ENCODE results near the gene TMEM175. TPM values are rescaled to one million over a fixed set of nuclear protein-coding genes. Genes with fewer than 3 reads are reported as not detected.

Gene TMEM175
- polyA plus RNA-seq, 1 of the 3 experiments (the other 2 are of a cell fraction) = 54.2 TPM

- TF ChIP-seq PBX3 (IDR thresholded peaks at IDR 0.05) = no peak
- TF ChIP-seq GATA2 (CRISPR knock-in tag; IDR thresholded peaks at IDR 0.05) = no peak
- peak; percentile 90 for TF ChIP-seq USF1 (IDR thresholded peaks at IDR 0.05; ENCODE audit: borderline replicate concordance, low read depth)
- 0 out of 2 replicates have a peak, but pooled peaks have one; percentile 33 for TF ChIP-seq TAF1 (IDR thresholded peaks at IDR 0.05; ENCODE audit: borderline replicate concordance, low read depth, low read length)
- TF ChIP-seq NFIC (IDR thresholded peaks at IDR 0.05; ENCODE audit: borderline replicate concordance) = no peak
- no peak for TF ChIP-seq RFX5 (IDR thresholded peaks at IDR 0.05; ENCODE audit: low read length)
- no peak for TF ChIP-seq ELF1 (IDR thresholded peaks at IDR 0.05)
- no peak for TF ChIP-seq EZH2phosphoT487 (IDR thresholded peaks at IDR 0.05; ENCODE audit: borderline replicate concordance, low read depth)
- peak; percentile 58 for TF ChIP-seq CTCF (IDR thresholded peaks at IDR 0.05)
These were observed 54.8 kb downstream of the TMEM175 start, which contains the start of gene IDUA (continued) for GRCh38 chr4:986879-987623.

GRCh38 chr4:987624-988513, 55.6 kb downstream of the TMEM175 start:
- Histone ChIP-seq H3K4me3 (ENCODE audit: low read depth in 2 of 2, low read length in 1 of 2) (peak overlapping the region; percentile 76 to 85), H3K9me2 (no peaks in the 10 kb centered on the region), H3K4me2 (peak overlapping the region; percentile 95), H3K9ac (peak overlapping the region; percentile 77; the same call in 1 of the 2 replicates), H3K27ac (ENCODE audit: low read depth in 2 of 2, low read length in 1 of 2) (peak overlapping the region in 1 of 2 experiments; percentile 55; a peak in 3 of 4 replicates), H3F3A (replicated peaks; ENCODE audit: insufficient read depth) (no peaks in the 10 kb centered on the region), H4K20me1 (ENCODE audit: insufficient read depth) (no peaks in the 10 kb centered on the region), H2AFZ (ENCODE audit: low read depth) (peak overlapping the region; percentile 88; the same call in 1 of the 2 replicates), H3K27me3 (ENCODE audit: insufficient read depth) (no peaks in the 10 kb centered on the region), H3K36me3 (replicated peaks in 1 of 2; ENCODE audit: control insufficient read depth in 1 of 2, insufficient read depth in 2 of 2, low read length in 1 of 2) (peaks cover 0 to 19% of the 10 kb centered on the region in 2 experiments), H3K4me1 (ENCODE audit: control insufficient read depth in 1 of 2, insufficient read depth in 2 of 2, low read depth in 1 of 2, low read length in 1 of 2) (peaks cover 10 to 17% of the 10 kb centered on the region in 2 experiments; a peak in 1 of 4 replicates), H3K9me3 (no peaks in the 10 kb centered on the region), H3K79me2 (ENCODE audit: insufficient read depth) (peaks cover 7% of the 10 kb centered on the region; the same call in 1 of the 2 replicates)
- ChIA-PET POLR2A (interaction anchor here (1.0 to 1.4 kb wide), 4 partner anchors 11 to 61 kb away, joined by 3 to 5 read pairs (median 4); partner anchors contain the start of genes GAK and TMEM175), CTCF (interaction anchor here (0.6 to 2.6 kb wide), 20 partner anchors 11 to 304 kb away, joined by 3 to 27 read pairs (median 6); partner anchors contain the start of genes GAK and TMEM175)
- WGBS (ENCODE audit: low lambda C conversion rate) = 0% methylated on average over 1 of the region's 37 CpGs
- TF ChIP-seq FOSL2 (IDR thresholded peaks at IDR 0.05; ENCODE audit: borderline replicate concordance, low read depth) = peak; percentile 56; the same call in 1 of the 2 replicates
- no peak for TF ChIP-seq REST (IDR thresholded peaks at IDR 0.05; ENCODE audit: low read depth, low read length)
- peak; percentile 53 for DNase-seq

All from SK-N-SH (cell line).